ENCODE results near the gene GLT8D1. TPM values are rescaled to one million over a fixed set of nuclear protein-coding genes. Genes with fewer than 3 reads are reported as not detected.
A peak's percentile ranks its signal among the peaks of the same experiment; 100 is the strongest.

The GLT8D1 gene
- total and polyA plus RNA-seq, 2 of the 4 experiments (the other 2 are of a cell fraction): 87.8 to 124 TPM

DNA sequence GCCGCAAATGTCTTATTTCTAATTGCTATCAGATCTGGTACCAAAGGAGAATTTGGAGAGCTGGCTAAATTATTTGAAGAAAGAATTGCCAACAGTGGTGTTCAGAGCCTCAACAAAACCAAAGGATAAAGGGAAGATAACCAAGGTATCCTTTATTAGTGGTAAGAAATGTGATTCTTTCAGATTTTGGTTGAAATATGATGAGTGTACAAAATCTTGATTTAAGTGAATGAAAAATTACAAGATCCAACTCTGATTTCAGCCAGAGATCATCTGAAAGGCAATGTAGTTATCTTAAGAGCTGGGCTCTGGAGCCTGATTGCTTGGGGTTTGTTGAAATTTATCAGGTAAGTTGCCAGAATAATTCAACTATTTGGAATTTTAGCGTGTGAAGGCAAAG is 15.0 kb downstream of the GLT8D1 start:
- dilution Hi-C loops (cut with HindIII; ENCODE audit: low sequenced_read_pairs, unreplicated experiment) (no loop called here), in situ Hi-C loops (cut with MboI; ENCODE audit: low sequenced_read_pairs) (no loop called here), intact Hi-C loops (cut with micrococcal nuclease) (no loop called here)
- Histone ChIP-seq H3K9ac (ENCODE audit: low read depth, low read length) (no peak overlapping the region), H3K4me1 (ENCODE audit: control insufficient read depth, insufficient read depth, low read length) (peaks cover 5% of the 10 kb centered on the region; the same call in 1 of the 2 replicates), H4K8ac (ENCODE audit: low read depth in 2 of 2, low read length in 2 of 2) (no peak overlapping the region), H4K5ac (ENCODE audit: low read depth, low read length) (no peak overlapping the region), H2BK20ac (ENCODE audit: low read depth, low read length) (no peak overlapping the region), H2AK5ac (ENCODE audit: low read depth, low read length) (no peak overlapping the region), H3K27me3 (ENCODE audit: control insufficient read depth, insufficient read depth, low read length) (no peaks in the 10 kb centered on the region), H2BK15ac (ENCODE audit: low read depth, low read length) (no peak overlapping the region), H3K18ac (ENCODE audit: low read depth, low read length) (no peak overlapping the region), H4K91ac (ENCODE audit: insufficient read depth, low read depth, low read length) (no peak overlapping the region), H3K9me1 (ENCODE audit: insufficient read depth, low read length) (peaks cover 3% of the 10 kb centered on the region), H3K36me3 (ENCODE audit: control insufficient read depth, insufficient read depth, low read length) (peaks cover 66% of the 10 kb centered on the region), H3K4ac (ENCODE audit: low read depth, low read length) (no peak overlapping the region), H3K79me1 (ENCODE audit: low read depth in 1 of 2, low read length in 2 of 2) (peaks cover 44 to 70% of the 10 kb centered on the region in 2 experiments), H3K27ac (ENCODE audit: insufficient read depth, low read length) (no peak overlapping the region), H2AK9ac (replicated peaks; ENCODE audit: low read depth, low read length, poor library complexity) (no peak overlapping the region), H3K23ac (ENCODE audit: low read depth, low read length) (no peak overlapping the region), H3K14ac (replicated peaks; ENCODE audit: low read depth, low read length) (no peak overlapping the region), H3K4me3 (ENCODE audit: insufficient read depth, low read depth, low read length) (no peak overlapping the region), H2BK120ac (ENCODE audit: low read depth, low read length) (no peak overlapping the region), H3K56ac (ENCODE audit: extremely low read depth, insufficient read depth, low read length) (no peak overlapping the region), H3K4me2 (ENCODE audit: low read depth, low read length) (no peak overlapping the region), H2BK5ac (ENCODE audit: low read depth, low read length, poor library complexity, severe bottlenecking) (no peak overlapping the region), H2AFZ (replicated peaks; ENCODE audit: low read length, poor library complexity) (no peak overlapping the region), H4K20me1 (ENCODE audit: insufficient read depth, low read length) (peaks cover 23% of the 10 kb centered on the region), H3K9me3 (ENCODE audit: control insufficient read depth, insufficient read depth, low read length) (no peaks in the 10 kb centered on the region)
- 100% methylated on average over 1 of the region's 2 CpGs; no CpG with 5 or more reads in 1 of the 2 experiments for WGBS, 2 experiments (ENCODE audit: extremely low coverage in 2 of 2, insufficient read length in 1 of 2)
- ATAC-seq (ENCODE audit: low read depth) (no peak), DNase-seq (no peak)
- TF ChIP-seq RAD21 (IDR thresholded peaks at IDR 0.05; ENCODE audit: low read length) (no peak), BHLHE40 (IDR thresholded peaks at IDR 0.05; ENCODE audit: low read depth, low read length) (no peak), MAFK (IDR thresholded peaks at IDR 0.05; ENCODE audit: low read depth, low read length) (peak; percentile 32; the same call in 1 of the 2 replicates)
- CTCF ChIA-PET: no interaction called here
- no TSS peak for BruUV-seq (replicated peaks)
- POLR2A ChIA-PET (ENCODE audit: unreplicated experiment): no interaction called here

Measured in IMR-90 (cell line).